BLaER1 treated with 17β-estradiol and CSF1 and Interleukin-3, amounts not matched to agents 10 nM and 100 nM (cell line): ENCODE data around the gene IGFL2.

ENCODE experiments used
- H3K27ac ChIP-seq, 11 experiments: shearing (Covaris generic); formaldehyde crosslinking; 2 replicates each; pipeline ENCODE4 v1.8.1; 2022
- H3K27me3 ChIP-seq, 11 experiments: shearing (Covaris generic); formaldehyde crosslinking; 2 replicates each; pipeline ENCODE4 v1.8.1; 2022
- H3K36me3 ChIP-seq, 11 experiments: shearing (Covaris generic); formaldehyde crosslinking; 2 replicates each; pipeline ENCODE4 v1.8.1; 2022
- H3K4me1 ChIP-seq, 10 experiments: shearing (Covaris generic); formaldehyde crosslinking; 2 replicates each; pipeline ENCODE4 v1.8.1; 2022
- H3K4me2 ChIP-seq, 11 experiments: shearing (Covaris generic); formaldehyde crosslinking; 2 replicates each; pipeline ENCODE4 v1.8.1; 2022
- H3K4me3 ChIP-seq, 10 experiments: shearing (Covaris generic); formaldehyde crosslinking; 2 replicates each; pipeline ENCODE4 v1.8.1; 2022
- H3K9ac ChIP-seq, 11 experiments: shearing (Covaris generic); formaldehyde crosslinking; 2 replicates each; pipeline ENCODE4 v1.8.1; 2022
- H3K9me3 ChIP-seq, 11 experiments: shearing (Covaris generic); formaldehyde crosslinking; replicated peaks in 1 of 11; 2 replicates each; pipeline ENCODE4 v1.8.1; 2022
- H4K20me1 ChIP-seq, 11 experiments: shearing (Covaris generic); formaldehyde crosslinking; 2 replicates each; pipeline ENCODE4 v1.8.1; 2022
- Cebpa-rat ChIP-seq, 11 experiments: shearing (Covaris generic); IDR thresholded peaks; 2 replicates each; pipeline ENCODE4 v1.8.1; 2022

IGFL2 gene

GRCh38 chr19:46133101-46133627 is 14.9 kb upstream of the IGFL2 start:
- Histone ChIP-seq H3K9me3 (peaks cover 0 to 17% (median 0%) of the 10 kb centered on the region in 11 experiments; a peak in 6 of 22 replicates), H4K20me1 (no peaks in the 10 kb centered on the region), H3K27ac (peak overlapping the region in 8 of 11 experiments; percentile 12 to 91 (median 59); a peak in 15 of 22 replicates), H3K36me3 (no peaks in the 10 kb centered on the region), H3K4me1 (peaks cover 0 to 54% (median 16%) of the 10 kb centered on the region in 10 experiments; a peak in 12 of 20 replicates), H3K9ac (peak overlapping the region in 3 of 11 experiments; percentile 25 to 62 (median 61); a peak in 3 of 22 replicates), H3K27me3 (no peaks in the 10 kb centered on the region), H3K4me3 (peak overlapping the region in 2 of 10 experiments; percentile 0 to 22; a peak in 1 of 20 replicates), H3K4me2 (peak overlapping the region in 8 of 11 experiments; percentile 3 to 81 (median 59); a peak in 14 of 22 replicates)
- TF ChIP-seq Cebpa-rat (IDR thresholded peaks at IDR 0.05) = no peak

DNA sequence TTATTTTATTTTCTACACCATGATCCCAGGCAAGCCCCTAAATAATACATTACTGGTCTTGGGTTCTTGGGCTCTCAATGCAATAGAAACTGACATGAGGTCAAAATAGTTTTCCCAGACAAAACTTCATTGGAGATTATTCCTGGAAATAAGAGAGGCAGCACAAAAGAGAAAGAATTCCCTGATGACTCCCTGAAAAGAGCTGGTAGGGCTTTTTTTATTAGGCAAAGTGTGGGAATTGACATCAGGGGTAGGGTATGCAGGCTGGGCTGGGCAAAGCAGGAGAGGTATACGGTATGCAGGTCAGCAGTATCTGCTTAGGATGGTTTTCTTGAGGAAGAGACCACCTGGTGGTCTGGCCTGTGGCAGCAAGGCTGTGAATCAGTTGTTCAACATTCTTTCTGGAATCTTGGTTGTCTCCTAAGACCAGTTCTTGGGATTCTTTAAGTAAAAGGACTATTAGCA is 14.2 kb upstream of the IGFL2 start:
- Histone ChIP-seq H3K27me3 (no peaks in the 10 kb centered on the region), H3K4me2 (peak overlapping the region in 7 of 11 experiments; percentile 3 to 81 (median 62); a peak in 14 of 22 replicates), H3K9me3 (peaks cover 0 to 11% (median 0%) of the 10 kb centered on the region in 11 experiments; a peak in 6 of 22 replicates), H3K9ac (peak overlapping the region in 3 of 11 experiments; percentile 19 to 62 (median 61); a peak in 7 of 22 replicates), H3K27ac (peak overlapping the region in 8 of 11 experiments; percentile 30 to 91 (median 59); a peak in 14 of 22 replicates), H3K4me1 (peaks cover 0 to 54% (median 16%) of the 10 kb centered on the region in 10 experiments; a peak in 12 of 20 replicates), H4K20me1 (no peaks in the 10 kb centered on the region), H3K36me3 (no peaks in the 10 kb centered on the region), H3K4me3 (no peak overlapping the region)
- no peak for TF ChIP-seq Cebpa-rat (IDR thresholded peaks at IDR 0.05)

GRCh38 chr19:46134527-46134926 is 13.5 kb upstream of the IGFL2 start:
- Histone ChIP-seq H3K4me2 (peak overlapping the region in 4 of 11 experiments; percentile 62 to 81 (median 72); a peak in 6 of 22 replicates), H3K4me3 (no peak overlapping the region), H3K27ac (peak overlapping the region in 1 of 11 experiments; percentile 91; a peak in 4 of 22 replicates), H3K4me1 (peaks cover 0 to 54% (median 16%) of the 10 kb centered on the region in 10 experiments; a peak in 12 of 20 replicates), H4K20me1 (no peaks in the 10 kb centered on the region), H3K9ac (no peak overlapping the region), H3K9me3 (peaks cover 0 to 10% (median 0%) of the 10 kb centered on the region in 11 experiments; a peak in 3 of 22 replicates), H3K36me3 (no peaks in the 10 kb centered on the region), H3K27me3 (no peaks in the 10 kb centered on the region)
- TF ChIP-seq Cebpa-rat (IDR thresholded peaks at IDR 0.05) = no peak

- H3K36me3 ChIP-seq = no peaks in the 10 kb centered on the region
- no peak overlapping the region for H3K4me2 ChIP-seq
- H3K9me3 ChIP-seq = peaks cover 0 to 2% (median 0%) of the 10 kb centered on the region in 11 experiments; a peak in 2 of 22 replicates
- peaks cover 0 to 27% (median 11%) of the 10 kb centered on the region in 10 experiments; a peak in 12 of 20 replicates for H3K4me1 ChIP-seq
- no peak overlapping the region for H3K27ac ChIP-seq
- no peaks in the 10 kb centered on the region for H3K27me3 ChIP-seq
- H3K4me3 ChIP-seq = no peak overlapping the region
- H4K20me1 ChIP-seq = no peaks in the 10 kb centered on the region
- no peak for TF ChIP-seq Cebpa-rat (IDR thresholded peaks at IDR 0.05)
- no peak overlapping the region for H3K9ac ChIP-seq
Observed at GRCh38 chr19:46137915-46138473, 10.0 kb upstream of the IGFL2 start.

DNA sequence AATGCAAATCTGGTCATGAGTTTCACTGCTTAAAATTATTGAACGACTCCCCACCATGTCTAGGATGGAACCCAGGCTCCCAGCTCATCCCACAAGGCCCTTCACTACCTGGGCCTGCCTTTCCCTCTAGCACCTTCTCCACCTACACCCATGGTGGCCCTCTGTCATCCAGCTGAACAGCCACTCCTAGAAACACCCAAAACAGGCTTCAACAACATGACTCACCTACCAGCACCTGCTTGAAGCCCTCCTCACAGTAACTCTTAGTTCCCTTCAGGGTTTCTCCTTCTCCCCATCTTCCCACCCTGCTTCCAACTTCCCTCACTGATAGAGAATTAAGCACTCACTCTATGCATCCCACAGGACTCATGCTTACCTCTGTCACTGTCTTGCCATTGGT is 6.6 kb upstream of the IGFL2 start:
- Histone ChIP-seq H3K9me3 (peaks cover 0 to 8% (median 0%) of the 10 kb centered on the region in 11 experiments; a peak in 2 of 22 replicates), H3K27ac (no peak overlapping the region), H3K4me2 (no peak overlapping the region), H3K9ac (no peak overlapping the region), H4K20me1 (no peaks in the 10 kb centered on the region), H3K4me3 (no peak overlapping the region), H3K4me1 (peaks cover 0 to 8% (median 0%) of the 10 kb centered on the region in 10 experiments; a peak in 1 of 20 replicates), H3K27me3 (no peaks in the 10 kb centered on the region), H3K36me3 (no peaks in the 10 kb centered on the region)
- TF ChIP-seq Cebpa-rat (IDR thresholded peaks at IDR 0.05) = no peak

- Histone ChIP-seq H3K4me3 (no peak overlapping the region), H4K20me1 (no peaks in the 10 kb centered on the region), H3K27me3 (no peaks in the 10 kb centered on the region), H3K36me3 (no peaks in the 10 kb centered on the region), H3K27ac (no peak overlapping the region), H3K4me2 (no peak overlapping the region), H3K9me3 (peaks cover 0 to 8% (median 0%) of the 10 kb centered on the region in 11 experiments; a peak in 2 of 22 replicates), H3K4me1 (peaks cover 0 to 8% (median 0%) of the 10 kb centered on the region in 10 experiments; a peak in 1 of 20 replicates), H3K9ac (no peak overlapping the region)
- TF ChIP-seq Cebpa-rat (IDR thresholded peaks at IDR 0.05) = peak in 3 of 11 experiments; percentile 23 to 77 (median 50); a peak in 6 of 22 replicates
Observed at GRCh38 chr19:46142294-46142693, 5.7 kb upstream of the IGFL2 start.

DNA sequence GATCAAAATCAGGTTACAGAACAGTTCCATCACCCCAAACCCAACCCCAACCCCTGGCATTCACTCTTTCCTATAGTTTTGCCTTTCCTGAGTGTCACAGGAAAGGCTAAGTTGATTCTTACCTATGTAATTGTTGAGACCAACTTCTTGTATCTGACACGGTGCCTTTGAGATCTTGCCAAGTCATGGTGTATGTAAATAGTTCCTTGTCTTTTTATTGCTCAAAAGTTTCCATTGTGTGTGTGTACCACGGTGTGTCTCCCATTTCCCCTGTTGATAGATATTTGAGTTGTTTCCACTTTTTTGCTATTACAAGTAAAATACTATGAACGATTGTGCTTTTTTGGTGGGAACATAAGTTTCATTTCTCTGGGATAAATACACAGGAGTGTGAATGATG is 3.3 kb upstream of the IGFL2 start:
- Histone ChIP-seq H3K27ac (no peak overlapping the region), H3K4me3 (no peak overlapping the region), H3K4me1 (peaks cover 0 to 8% (median 0%) of the 10 kb centered on the region in 10 experiments; a peak in 1 of 20 replicates), H3K27me3 (no peaks in the 10 kb centered on the region), H3K9me3 (peaks cover 0 to 8% (median 0%) of the 10 kb centered on the region in 11 experiments; a peak in 2 of 22 replicates), H3K4me2 (0 out of 22 replicates have a peak overlapping the region, but pooled peaks of 1 of the 11 experiments have one; percentile 16), H3K36me3 (no peaks in the 10 kb centered on the region), H4K20me1 (no peaks in the 10 kb centered on the region), H3K9ac (no peak overlapping the region)
- TF ChIP-seq Cebpa-rat (IDR thresholded peaks at IDR 0.05) = no peak

DNA sequence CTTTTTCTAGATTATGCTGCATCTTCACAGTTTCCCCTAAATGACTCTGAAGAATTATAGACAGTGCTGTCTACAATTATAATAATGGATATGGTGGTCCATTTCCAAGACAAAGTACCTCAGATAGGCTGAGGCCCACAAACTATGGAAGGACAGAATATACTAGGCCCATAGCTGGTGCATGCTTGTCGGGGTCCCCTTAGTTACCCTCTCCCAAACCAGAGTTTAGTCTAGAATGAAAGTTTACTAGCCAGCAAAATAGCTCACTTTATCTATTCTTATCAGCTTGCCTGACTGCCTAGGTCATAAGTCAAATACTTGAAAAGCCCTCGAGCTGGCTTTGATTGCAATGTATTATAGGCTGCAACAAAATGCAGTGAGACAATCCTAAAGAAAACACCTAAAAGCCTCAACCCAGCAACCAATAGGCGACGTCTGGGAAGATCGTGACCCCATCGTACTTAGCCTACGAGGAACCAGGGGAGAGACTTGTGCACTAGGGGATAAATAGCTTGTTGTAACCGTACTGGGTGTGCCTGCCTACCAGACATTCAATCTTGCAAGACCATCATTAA is 785 bp upstream of the IGFL2 start:
- Histone ChIP-seq H3K4me2 (no peak overlapping the region), H3K9me3 (peaks cover 0 to 8% (median 0%) of the 10 kb centered on the region in 11 experiments; a peak in 2 of 22 replicates), H3K27ac (no peak overlapping the region), H3K4me1 (peaks cover 0 to 8% (median 0%) of the 10 kb centered on the region in 10 experiments; a peak in 1 of 20 replicates), H3K36me3 (no peaks in the 10 kb centered on the region), H3K27me3 (no peaks in the 10 kb centered on the region), H4K20me1 (no peaks in the 10 kb centered on the region), H3K4me3 (no peak overlapping the region), H3K9ac (no peak overlapping the region)
- no peak for TF ChIP-seq Cebpa-rat (IDR thresholded peaks at IDR 0.05)

DNA sequence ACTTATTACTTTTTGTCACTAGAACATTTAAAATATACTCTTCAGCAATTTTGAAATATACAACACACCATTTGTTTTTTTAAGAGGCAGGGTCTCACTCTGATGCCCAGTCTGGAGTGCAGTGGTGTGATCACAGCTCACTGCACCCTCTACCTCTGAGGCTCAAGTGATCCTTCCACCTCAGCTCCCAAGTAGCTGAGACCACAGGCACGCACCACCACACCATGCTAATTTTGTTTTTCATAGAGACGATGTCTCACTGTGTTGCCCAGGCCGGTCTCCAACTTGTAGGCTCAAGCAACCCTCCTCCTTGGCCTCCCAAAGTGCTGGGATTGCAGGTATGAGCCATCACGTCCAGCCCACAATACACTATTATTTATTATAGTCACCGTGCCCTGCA is 2.6 kb downstream of the IGFL2 start:
- no peak overlapping the region for H3K4me2 ChIP-seq
- TF ChIP-seq Cebpa-rat (IDR thresholded peaks at IDR 0.05) = no peak
- H3K27ac ChIP-seq = no peak overlapping the region
- H3K27me3 ChIP-seq = no peaks in the 10 kb centered on the region
- H4K20me1 ChIP-seq = no peaks in the 10 kb centered on the region
- H3K9me3 ChIP-seq = no peaks in the 10 kb centered on the region
- no peaks in the 10 kb centered on the region for H3K36me3 ChIP-seq
- no peak overlapping the region for H3K4me3 ChIP-seq
- no peaks in the 10 kb centered on the region for H3K4me1 ChIP-seq
- H3K9ac ChIP-seq = no peak overlapping the region
